ENCODE measurements around the gene NR3C2.
"Not testable (repeated sequence)": the region's sequence is repeated elsewhere in the genome, so short reads cannot be mapped to it uniquely, and the experiment has no call there.

Gene NR3C2

DNA sequence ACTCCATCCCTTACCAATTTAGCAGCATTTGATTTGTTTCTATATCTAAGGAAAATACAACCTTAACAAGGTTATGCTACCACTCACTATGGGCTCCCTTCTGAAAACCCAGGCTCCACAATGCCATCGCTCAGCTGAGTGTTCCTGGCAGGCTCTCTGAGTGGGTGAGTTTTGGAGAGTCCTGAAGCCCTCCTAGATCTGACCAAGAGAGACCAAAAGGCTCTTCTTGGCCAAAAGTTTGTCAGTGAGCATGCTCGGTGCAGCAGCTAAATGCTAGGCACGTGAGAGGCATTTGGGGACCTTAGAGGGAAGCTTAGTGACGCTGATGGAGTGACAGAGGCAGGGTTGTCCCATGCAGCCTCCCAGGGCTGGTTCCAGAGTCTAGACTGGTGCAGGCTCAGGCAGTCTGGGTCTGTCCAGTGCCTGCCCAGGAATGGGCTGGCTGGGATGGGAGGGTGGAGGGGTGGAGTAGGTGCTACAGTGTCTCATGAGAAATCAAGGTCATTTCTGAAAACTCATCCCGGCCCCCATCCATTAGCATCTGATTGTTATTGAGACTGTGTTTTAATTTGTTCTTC is 346.8 kb downstream of the NR3C2 start:
- no peak for DNase-seq

DNA sequence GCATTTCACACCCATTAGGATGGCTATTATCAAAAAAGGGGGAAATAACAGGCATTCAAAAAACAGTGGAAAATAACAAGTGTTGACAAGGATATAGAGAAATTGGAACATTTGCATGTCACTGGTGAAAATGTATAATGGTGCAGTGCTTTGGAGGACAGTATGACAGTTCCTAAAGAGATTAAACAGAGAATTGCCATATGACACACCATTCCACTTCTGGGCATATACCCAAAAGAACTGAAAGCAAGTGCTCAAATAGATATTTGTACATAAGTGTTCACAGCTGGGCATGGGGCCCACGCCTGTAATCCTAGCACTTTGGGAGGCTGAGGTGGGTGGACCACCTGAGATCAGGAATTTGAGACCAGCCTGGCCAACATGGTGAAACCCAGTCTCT is 348.1 kb downstream of the NR3C2 start:
- no peak for DNase-seq

DNA sequence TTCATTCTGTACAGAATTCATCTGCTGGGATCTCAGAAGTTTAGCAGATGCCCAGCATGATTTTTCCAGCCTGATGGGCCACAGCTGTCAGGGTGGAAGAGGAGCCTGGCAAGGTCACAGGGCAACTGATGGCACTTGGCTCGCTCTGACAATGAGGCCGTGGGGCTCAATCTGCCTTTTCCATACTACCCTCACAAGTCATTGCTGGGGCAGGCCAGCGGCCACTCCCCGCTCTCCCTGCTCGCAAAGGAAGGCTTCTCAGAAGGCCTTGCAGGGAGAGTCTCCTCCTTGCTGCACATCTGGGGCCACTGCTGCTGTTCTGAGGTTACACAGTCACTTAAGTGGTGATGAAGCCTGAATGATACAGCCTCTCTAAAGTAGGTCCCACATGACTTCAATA is 349.1 kb downstream of the NR3C2 start:
- DNase-seq, result no peak

DNA sequence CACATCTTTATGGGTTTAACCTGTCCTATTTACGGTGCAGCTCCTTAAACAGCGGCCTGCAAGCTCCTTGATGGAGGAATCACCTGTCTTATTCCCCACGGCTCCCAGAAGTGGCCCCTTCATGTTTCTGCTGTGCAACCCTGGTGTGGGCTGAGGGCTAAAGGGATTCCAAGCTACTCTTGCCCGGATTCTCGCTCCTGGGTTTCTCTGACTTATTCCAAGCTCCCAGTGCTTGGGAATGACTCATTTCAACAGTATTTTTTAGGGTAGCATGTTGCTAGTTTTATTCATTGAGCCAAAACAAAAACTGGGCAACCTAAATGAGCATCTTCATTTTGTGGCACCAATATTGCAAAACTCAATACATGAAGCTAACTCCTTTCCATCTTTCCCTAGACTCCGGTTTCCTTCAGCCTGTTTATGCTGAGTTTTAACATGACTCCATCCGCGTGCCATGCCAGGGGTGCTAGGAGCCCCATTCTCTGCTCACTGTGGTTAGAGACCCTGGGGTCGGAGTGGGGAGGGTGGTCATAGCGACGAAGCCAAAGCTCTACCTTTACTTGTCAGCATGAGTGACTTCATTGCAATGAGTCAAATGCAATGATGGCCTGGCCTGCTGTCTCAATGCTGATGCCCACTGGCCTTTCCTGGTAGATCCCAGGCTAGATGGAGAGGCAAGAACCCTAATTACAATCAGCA is 349.7 kb downstream of the NR3C2 start:
- no peak for DNase-seq

DNA sequence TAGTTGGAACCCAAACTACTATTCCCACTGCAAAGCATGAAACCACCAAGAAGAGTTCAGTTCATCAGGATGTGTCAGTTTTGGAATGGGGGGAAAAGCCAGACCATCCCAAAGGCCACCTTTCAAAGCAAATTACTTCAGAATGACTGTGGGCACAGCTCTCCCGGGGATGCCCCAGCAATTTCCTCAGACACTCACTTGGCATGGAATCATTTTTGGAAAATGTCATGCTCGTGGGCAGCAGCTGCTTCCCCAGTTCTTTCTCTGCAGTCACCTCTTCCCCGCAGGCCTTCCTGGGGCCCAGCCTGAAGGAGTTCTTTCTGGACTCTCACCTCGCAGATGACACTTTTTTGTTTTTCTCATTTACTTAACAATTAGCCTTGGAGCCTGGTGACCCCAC is 350.3 kb downstream of the NR3C2 start:
- DNase-seq, result no peak

DNA sequence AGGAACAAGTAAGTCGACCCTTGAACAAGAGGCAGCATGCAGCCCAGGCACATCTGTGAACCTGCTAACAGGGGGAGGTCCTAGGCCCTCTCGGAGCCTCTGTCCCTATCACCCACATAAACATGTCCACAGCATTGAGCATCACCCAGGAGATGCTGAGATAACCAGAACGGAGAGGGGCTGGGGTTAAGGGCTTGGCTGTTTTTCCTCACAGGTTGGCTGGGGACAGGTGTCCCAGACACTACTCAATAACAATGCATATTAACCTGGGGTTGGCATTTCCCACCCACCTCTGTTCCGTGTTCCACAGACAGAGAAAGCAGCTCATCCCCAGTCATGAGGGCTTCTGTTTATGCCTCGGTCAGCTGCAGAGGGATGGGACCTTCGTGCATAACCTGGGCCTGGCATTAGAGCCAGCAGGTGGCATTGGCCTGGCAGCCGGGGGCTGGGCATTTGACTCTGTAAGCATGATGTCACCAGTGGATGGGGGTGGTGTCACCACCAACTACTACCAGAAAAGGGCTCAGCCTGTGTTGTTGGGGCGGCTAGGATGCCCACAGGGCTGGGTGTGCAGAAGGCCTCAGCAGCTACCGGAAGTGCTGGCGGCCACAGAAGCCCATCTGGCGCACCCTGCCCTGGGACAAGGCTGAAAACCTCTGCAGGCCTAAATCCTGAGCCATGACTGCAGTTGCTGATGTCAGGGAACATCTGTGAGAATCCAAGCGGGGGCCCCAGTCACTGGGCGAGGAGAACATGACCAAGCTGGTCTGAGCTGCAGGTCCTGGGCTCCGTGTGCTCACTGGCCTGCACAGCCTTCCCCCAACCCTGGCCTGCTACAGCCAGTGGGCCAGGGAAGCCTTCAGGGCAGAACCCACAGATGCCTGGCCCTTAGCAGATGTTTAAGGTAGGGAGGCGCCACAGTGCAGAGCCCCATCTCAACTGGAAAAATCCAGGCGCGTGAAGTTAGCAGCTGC is 351.4 kb downstream of the NR3C2 start:
- no peak for DNase-seq

DNA sequence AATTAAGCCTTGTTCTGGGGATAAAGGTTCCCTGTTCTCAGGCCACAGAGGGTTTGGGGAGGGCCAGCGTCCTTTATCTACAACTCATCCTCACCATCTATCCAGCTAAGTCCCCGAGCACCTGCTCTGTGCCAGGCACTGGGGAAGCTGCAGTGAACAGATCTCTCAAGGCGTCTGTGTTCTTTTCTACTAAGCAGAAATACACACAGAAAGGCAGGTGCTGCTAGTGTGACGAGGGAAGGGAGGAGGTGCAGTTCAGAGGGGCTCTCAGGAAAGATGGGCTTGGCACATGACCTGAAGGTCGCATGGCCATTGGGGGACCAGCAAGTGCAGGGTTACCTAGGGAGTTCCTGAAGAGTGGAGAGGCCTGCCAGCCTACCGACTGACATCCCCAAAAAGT is 352.2 kb downstream of the NR3C2 start:
- no peak for DNase-seq

DNA sequence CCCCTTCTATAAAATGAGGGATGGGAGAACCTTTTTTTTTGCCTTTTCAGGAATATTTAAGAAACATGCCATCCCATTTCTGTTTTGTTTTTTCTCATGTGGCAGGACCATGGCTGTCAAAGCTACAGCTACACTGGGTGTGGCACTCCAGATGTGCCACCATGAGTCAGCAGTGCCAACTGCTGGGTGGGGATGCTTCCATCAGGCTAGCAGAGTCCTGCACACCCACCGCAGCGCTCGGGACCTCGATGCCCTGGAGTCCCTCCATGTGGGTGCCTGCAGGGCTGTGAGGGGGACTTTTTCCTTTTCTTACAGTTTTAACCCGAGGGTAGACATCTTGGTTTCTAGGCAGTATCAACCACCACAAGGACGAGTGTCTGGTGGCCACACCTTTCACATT is 352.6 kb downstream of the NR3C2 start:
- no peak for DNase-seq

DNA sequence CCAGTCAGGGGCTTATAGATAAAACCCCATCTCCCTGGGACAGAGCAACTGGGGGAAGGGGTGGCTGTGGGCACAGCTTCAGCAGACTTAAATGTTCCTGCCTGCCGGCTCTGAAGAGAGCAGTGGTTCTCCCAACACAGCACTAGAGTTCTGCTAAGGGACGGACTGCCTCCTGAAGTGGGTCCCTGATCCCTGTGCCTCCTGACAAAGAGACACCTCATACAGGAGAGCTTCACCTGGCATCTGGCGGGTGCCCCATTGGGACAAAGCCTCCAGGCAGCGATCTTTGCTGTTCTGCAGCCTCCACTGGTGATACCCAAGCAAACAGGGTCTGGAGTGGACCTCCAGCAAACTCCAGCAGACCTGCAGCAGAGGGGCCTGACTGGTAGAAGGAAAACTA is 359.1 kb downstream of the NR3C2 start:
- not testable (repeated sequence) for DNase-seq

DNA sequence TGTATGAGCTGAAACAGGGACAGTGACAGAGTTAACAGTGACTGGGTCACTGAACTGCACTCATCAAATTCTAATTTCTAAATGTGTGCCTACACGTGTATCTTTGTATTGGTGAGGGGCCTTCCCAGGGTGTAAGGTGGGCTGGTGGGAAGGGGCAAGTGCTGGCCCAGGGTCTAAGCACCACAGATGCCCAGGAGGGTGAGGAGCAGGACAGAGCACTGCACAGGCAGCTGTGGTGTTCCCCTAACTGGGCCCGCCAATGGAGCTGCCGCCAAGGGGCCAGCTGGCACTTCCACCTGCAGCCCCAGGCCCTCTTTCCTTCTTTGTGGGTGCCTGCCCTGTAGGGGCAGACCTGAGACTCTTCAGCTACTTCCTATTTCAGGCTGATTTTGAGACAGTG is 360.5 kb downstream of the NR3C2 start:
- no peak for DNase-seq

DNA sequence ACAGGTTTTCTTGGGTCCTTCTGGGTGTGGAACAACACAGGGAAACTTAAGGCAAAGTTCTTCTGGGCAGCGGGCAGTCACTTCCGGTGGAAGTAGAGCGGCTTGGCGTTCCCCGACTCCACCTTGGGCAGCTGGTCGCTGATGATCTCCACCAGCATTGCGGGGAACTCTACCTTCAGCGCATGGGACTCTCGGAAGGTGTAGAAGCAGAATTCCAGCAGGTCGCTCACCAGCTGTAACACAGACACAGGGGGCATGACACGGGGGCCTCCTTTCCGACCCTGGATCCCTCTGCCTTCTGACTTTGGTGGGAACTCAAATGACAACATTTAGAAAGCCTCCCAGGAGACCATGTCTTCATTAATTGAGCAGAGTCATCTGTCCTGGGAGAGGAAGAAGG is 360.9 kb downstream of the NR3C2 start:
- no peak for DNase-seq

DNA sequence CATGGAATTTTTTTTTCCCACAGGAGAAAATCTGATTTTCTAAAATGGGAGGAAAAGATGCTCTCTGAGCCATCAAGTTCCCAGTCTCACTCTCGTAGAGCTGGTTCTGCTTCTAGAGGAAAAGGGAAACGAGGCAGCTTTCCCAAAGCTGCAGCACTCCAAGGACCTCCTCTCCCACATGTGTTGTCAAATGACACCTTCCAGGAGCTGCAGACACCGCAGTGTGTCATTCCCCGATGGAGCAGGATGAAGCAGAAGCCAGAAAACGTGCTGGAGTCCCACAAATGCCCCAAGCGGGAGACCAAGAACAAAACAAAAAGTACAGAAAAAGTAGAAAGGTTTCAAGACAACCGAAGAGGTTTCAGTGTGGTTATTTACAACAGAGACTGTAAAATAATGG is 362.3 kb downstream of the NR3C2 start:
- DNase-seq, result no peak

DNA sequence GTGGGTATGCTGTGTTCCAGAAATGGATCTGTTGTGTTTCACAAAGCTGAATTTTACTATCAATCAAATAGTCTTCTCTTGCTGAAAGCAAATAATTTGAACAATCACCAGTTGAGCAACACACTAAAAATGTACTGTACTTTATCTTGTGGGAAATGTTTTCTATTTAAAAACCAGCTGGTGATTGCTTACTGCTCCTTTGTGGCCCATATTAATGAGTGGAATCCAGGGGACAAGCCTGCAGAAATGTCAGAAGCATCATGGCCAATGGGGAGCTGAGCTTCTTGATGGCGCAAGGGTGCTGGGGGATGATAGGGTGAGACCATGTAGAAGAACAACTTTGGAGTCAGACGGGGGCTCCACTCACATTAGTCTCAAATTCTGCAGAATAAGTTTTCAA is 364.2 kb downstream of the NR3C2 start:
- no peak for DNase-seq

DNA sequence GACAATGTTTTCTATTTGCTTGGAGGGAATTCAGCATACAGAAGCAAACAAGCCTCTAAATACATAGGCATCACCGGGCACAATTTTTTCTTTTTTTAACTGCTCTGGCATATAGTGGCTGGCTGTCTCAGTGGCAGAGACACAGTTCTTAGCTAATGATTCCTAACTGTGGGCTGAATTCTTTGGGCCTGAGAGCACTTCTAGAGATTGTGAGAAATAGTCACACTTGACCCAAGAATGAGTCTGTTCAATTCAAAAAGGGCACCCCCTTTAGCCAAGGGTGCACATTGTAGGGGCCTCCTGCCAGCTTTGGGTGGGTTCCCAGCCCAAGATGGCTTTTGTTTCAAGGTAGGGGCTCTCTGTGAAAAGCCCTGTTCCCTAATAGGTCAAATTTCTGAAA is 364.6 kb downstream of the NR3C2 start:
- DNase-seq, result no peak

DNA sequence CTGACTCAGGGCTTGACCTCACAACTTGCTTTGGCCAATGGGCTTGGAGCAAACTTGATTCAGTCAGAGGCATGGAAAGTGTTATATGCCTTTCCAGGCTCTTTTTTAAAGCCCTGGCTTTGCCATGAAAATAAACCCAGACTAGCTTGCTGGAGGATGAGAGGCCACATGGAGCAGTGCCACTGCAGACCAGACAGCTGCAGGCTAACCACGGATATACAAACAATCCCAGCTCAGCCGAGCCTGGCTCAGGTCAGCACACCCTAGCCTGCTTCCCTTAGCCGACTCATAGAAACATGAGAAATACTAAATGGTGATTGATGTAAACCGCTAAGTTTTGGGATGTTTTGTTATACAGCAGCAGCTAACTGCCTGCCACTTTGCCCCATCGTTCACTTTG is 365.2 kb downstream of the NR3C2 start:
- no peak for DNase-seq

DNA sequence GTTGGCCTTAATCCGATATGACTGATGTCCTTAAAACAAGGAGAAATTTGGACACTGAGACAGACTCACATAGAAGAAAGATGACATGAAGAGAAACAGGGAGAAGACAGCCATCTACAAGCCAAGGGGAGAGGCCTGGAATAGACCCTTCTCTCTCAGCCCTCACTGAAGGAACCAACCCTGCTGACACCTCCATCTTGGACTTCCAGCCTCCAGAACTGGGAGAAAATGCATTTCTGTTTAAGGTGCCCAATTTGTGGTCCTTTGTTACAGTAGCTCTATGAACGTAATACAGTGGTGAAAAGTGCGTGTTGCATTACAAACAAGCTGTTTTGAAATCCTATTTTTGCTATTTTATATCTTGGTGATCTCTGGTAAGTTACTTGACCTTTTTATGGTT is 366.8 kb downstream of the NR3C2 start:
- DNase-seq, result no peak

DNA sequence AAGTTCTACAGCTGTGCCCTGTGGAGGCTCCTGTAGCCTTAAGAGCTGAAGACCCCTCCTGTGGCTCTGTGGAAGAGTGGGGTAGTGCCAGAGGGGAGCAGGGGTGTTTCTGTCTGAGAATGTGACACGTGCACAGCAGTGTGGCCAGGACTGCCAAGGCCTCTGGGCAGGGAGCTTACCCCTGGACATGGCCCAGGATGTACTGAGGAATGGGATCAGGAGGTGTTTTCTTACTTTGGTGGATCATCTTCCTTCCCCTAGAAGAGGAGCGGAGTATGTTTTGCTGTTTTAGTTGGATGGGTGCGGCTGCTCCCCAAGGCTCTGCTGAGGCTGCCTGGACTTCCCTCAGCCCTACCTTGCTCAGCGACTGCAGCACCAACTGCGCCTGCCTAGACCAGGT is 367.8 kb downstream of the NR3C2 start:
- no peak for DNase-seq

DNA sequence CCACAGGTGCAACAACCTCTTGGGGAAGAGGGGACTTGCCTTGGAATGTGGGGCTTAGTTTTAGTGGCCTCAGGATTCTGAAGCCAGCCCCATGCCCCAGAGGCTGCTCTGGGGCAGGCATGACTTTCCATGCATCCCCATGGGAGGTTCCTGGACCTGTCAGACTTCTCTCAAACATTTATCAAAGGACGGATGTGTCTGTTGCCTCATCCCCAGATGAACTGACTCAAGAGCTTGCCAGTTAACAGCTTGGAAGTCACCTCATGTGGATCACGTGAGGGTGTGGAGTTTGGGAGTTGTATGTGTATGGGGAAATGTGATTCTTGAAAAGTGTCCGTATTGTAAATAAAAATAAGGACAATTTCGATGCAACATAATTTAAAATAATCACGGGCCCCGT is 368.9 kb downstream of the NR3C2 start:
- DNase-seq, result no peak

DNA sequence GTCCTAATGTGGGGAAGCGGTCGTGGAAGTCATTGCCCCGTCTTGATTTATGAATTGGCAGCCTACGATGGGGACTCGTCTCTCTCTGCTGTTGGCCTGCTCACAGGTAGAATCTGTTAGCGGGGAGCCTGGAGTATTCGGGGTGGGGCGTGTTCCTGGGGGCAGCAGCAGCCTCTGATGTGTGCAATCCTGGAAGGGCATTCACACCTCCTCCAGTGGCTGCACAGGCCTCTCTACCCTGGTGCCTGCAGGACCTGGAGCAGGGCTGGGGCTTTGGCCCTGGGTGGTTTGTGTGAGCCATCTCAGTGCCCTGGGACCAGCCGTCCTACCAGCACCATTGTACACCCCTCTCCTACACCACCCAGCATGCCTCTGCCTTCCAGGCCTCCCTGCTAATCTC is 369.4 kb downstream of the NR3C2 start:
- no peak for DNase-seq

DNA sequence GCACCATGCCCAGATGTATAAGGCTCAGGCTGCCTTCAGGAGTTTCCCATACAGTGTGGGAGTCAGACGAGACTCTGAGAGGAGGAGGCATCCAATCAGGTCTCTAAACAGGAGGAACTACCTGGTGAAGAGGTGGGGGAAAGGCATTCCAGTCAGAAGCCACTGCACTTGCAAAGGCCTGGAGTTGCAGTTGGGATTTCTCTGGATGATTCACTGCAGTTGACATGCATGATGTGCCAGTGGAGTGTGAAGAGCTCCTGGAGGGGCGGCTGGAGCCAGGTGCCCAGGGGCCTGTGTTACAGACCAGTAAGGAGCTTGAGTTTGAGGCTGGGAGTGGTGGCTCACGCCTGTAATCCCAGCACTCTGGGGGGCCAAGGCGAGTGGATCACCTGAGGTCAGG is 371.2 kb downstream of the NR3C2 start:
- DNase-seq, result no peak

DNA sequence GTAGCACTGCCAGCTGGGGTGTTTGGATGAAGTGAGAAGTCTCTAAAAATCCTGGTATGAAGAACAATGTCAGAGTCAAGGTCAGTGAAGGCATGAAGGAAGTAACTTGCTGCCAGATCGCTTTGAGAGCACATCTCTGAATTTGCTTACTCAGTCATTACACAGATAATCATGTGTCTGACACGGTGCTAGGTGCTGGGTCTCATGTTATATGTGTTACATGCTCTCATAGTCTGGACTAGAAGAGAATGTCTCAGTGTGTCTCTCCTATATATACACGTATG is 372.4 kb downstream of the NR3C2 start:
- DNase-seq, result no peak

DNA sequence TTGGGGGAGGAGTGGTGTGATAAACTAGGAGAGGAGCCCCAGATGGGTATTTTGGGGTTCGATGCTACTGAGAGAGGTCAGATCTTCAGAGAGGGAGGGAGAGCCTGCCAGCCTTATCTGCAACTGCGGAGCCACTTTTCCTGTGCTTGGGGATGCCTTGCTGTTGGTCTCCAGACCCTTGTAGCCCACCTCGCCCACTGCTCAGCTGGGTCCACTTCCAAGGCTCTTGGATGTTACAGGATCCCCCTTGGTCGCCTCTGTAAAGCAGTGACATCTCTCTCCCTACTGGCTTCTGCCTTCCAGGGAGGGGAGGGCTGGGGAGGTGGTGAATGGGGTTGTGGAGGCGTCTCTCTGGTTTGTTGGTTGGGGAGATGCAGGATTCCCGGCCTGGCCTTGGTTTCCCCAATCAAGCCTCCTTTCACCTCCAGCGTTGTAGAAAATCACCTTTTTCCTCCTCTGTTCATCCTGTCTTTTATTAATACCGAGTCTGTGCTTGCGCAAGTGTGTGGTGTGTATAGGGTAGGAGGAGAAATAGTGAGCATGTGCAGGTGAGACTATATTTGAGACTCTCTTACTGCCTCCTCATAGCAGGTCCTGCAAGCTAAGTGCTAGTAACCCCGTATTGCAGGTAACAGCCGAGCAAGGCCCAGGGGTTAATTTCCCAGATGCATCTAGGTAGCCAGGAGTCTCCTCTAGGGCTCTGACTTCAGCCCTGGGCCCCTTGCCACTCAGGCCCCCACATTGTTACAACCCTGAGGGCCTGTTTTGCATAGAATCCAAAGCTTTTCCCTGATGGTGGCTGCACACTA is 372.9 kb downstream of the NR3C2 start:
- no peak for DNase-seq
